Mononuclear cell (primary cell): ENCODE results near the gene RYR2. TPM values are rescaled to one million over a fixed set of nuclear protein-coding genes. Genes with fewer than 3 reads are reported as not detected.

Experiments used
- H3K27me3 ChIP-seq: 2 replicates; pipeline ENCODE4 v1.6.0; 2011; ENCODE audit warnings: low read length, control low read depth; ENCODE audit not compliant: insufficient read depth
- H3K4me1 ChIP-seq: 2 replicates; pipeline ENCODE4 v1.5.1; 2011; ENCODE audit warnings: mild to moderate bottlenecking, low read length, control low read depth; ENCODE audit not compliant: insufficient read depth
- H3K4me3 ChIP-seq: 2 replicates; pipeline ENCODE4 v1.5.1; 2011; ENCODE audit warnings: mild to moderate bottlenecking, low read length, moderate library complexity
- H3K9me3 ChIP-seq: 2 replicates; pipeline ENCODE4 v1.5.1; 2011; ENCODE audit warnings: low read depth, mild to moderate bottlenecking, control low read depth, low read length
- total RNA-seq: library from RNA; depleted of rRNA; stranded (reverse); fragments of >200 nt; gene quantifications from one replicate; pipeline ENCODE4 v1.2.3, GENCODE V29; 2012

The RYR2 gene
- total RNA-seq, 1 donor: 0.21 TPM

GRCh38 chr1:237383791-237384190 lies 341.8 kb downstream of the RYR2 start:
- Histone ChIP-seq H3K4me3 (no peak overlapping the region), H3K4me1 (no peaks in the 10 kb centered on the region), H3K27me3 (no peaks in the 10 kb centered on the region), H3K9me3 (no peaks in the 10 kb centered on the region)

- Histone ChIP-seq H3K9me3 (no peaks in the 10 kb centered on the region), H3K4me3 (no peak overlapping the region), H3K27me3 (no peaks in the 10 kb centered on the region), H3K4me1 (no peaks in the 10 kb centered on the region)
These were observed 342.2 kb downstream of the RYR2 start for GRCh38 chr1:237384213-237384612.

- H3K9me3 ChIP-seq: no peaks in the 10 kb centered on the region
- H3K27me3 ChIP-seq: no peaks in the 10 kb centered on the region
These were observed 344.6 kb downstream of the RYR2 start for GRCh38 chr1:237386362-237387143.

GRCh38 chr1:237387144-237387505 lies 345.1 kb downstream of the RYR2 start:
- no peak overlapping the region for H3K4me3 ChIP-seq
- H3K9me3 ChIP-seq: no peaks in the 10 kb centered on the region
- H3K27me3 ChIP-seq: no peaks in the 10 kb centered on the region
- no peaks in the 10 kb centered on the region for H3K4me1 ChIP-seq

More at GRCh38 chr1:237386362-237387143, 344.6 kb downstream of the RYR2 start:
- H3K4me3 ChIP-seq: no peak overlapping the region
- no peaks in the 10 kb centered on the region for H3K4me1 ChIP-seq

GRCh38 chr1:237390823-237391222 lies 348.8 kb downstream of the RYR2 start:
- Histone ChIP-seq H3K9me3 (no peaks in the 10 kb centered on the region), H3K27me3 (no peaks in the 10 kb centered on the region), H3K4me3 (no peak overlapping the region), H3K4me1 (no peaks in the 10 kb centered on the region)

- Histone ChIP-seq H3K4me3 (no peak overlapping the region), H3K9me3 (peaks cover 2% of the 10 kb centered on the region)
These were observed 351.6 kb downstream of the RYR2 start for GRCh38 chr1:237393632-237394031.

GRCh38 chr1:237394281-237394680 lies 352.3 kb downstream of the RYR2 start:
- H3K4me1 ChIP-seq: no peaks in the 10 kb centered on the region

More at GRCh38 chr1:237393632-237394031, 351.6 kb downstream of the RYR2 start:
- H3K27me3 ChIP-seq: no peaks in the 10 kb centered on the region
- no peaks in the 10 kb centered on the region for H3K4me1 ChIP-seq

GRCh38 chr1:237396426-237396825 lies 354.4 kb downstream of the RYR2 start:
- Histone ChIP-seq H3K27me3 (no peaks in the 10 kb centered on the region), H3K9me3 (peaks cover 9% of the 10 kb centered on the region), H3K4me3 (no peak overlapping the region), H3K4me1 (no peaks in the 10 kb centered on the region)

More at GRCh38 chr1:237394281-237394680, 352.3 kb downstream of the RYR2 start:
- no peak overlapping the region for H3K4me3 ChIP-seq
- H3K9me3 ChIP-seq: peaks cover 8% of the 10 kb centered on the region
- H3K27me3 ChIP-seq: no peaks in the 10 kb centered on the region

- Histone ChIP-seq H3K27me3 (no peaks in the 10 kb centered on the region), H3K9me3 (peaks cover 9% of the 10 kb centered on the region), H3K4me3 (no peak overlapping the region), H3K4me1 (no peaks in the 10 kb centered on the region)
These were observed 356.8 kb downstream of the RYR2 start for GRCh38 chr1:237398751-237399150.

GRCh38 chr1:237405912-237406311 lies 363.9 kb downstream of the RYR2 start:
- H3K9me3 ChIP-seq: no peaks in the 10 kb centered on the region
- H3K27me3 ChIP-seq: no peaks in the 10 kb centered on the region
- H3K4me1 ChIP-seq: no peaks in the 10 kb centered on the region
- H3K4me3 ChIP-seq: no peak overlapping the region

- Histone ChIP-seq H3K4me1 (no peaks in the 10 kb centered on the region), H3K4me3 (no peak overlapping the region)
These were observed 369.6 kb downstream of the RYR2 start for GRCh38 chr1:237411621-237412020.

GRCh38 chr1:237416924-237417655 lies 375.1 kb downstream of the RYR2 start:
- Histone ChIP-seq H3K27me3 (no peaks in the 10 kb centered on the region), H3K9me3 (no peaks in the 10 kb centered on the region), H3K4me3 (no peak overlapping the region), H3K4me1 (no peaks in the 10 kb centered on the region)

More at GRCh38 chr1:237411621-237412020, 369.6 kb downstream of the RYR2 start:
- no peaks in the 10 kb centered on the region for H3K27me3 ChIP-seq
- H3K9me3 ChIP-seq: no peaks in the 10 kb centered on the region

GRCh38 chr1:237428809-237429208 lies 386.8 kb downstream of the RYR2 start:
- Histone ChIP-seq H3K9me3 (no peaks in the 10 kb centered on the region), H3K4me3 (no peak overlapping the region), H3K4me1 (no peaks in the 10 kb centered on the region), H3K27me3 (no peaks in the 10 kb centered on the region)

- H3K27me3 ChIP-seq: no peaks in the 10 kb centered on the region
- H3K4me1 ChIP-seq: no peaks in the 10 kb centered on the region
- no peak overlapping the region for H3K4me3 ChIP-seq
- H3K9me3 ChIP-seq: no peaks in the 10 kb centered on the region
These were observed 387.3 kb downstream of the RYR2 start for GRCh38 chr1:237429252-237429651.

GRCh38 chr1:237431448-237431847 lies 389.5 kb downstream of the RYR2 start:
- Histone ChIP-seq H3K9me3 (no peaks in the 10 kb centered on the region), H3K27me3 (no peaks in the 10 kb centered on the region), H3K4me1 (no peaks in the 10 kb centered on the region), H3K4me3 (no peak overlapping the region)
